Smooth muscle cell (in vitro differentiated cells): ENCODE measurements around the gene TGM6. TPM values are rescaled to one million over a fixed set of nuclear protein-coding genes. Genes with fewer than 3 reads are reported as not detected.

Experiments used
- DNase-seq: peaks from one replicate; lab custom pipeline; 2025; ENCODE audit not compliant: unreplicated experiment; lab: John Stamatoyannopoulos, UW
- H2AFZ ChIP-seq: fragments of 200-600 bp; sonication (generic); 2 replicates; pipeline ENCODE4 v1.6.0; 2016; ENCODE audit warnings: antibody characterized with exemption, low read depth, mild to moderate bottlenecking
- H3F3A ChIP-seq: fragments of 200-600 bp; sonication (generic); 2 replicates; pipeline ENCODE4 v1.6.0; 2017; ENCODE audit warnings: antibody characterized with exemption, low read depth
- H3K27ac ChIP-seq: fragments of 200-600 bp; sonication (generic); 2 replicates; pipeline ENCODE4 v1.5.1; 2016; ENCODE audit warnings: low read depth, mild to moderate bottlenecking
- H3K27me3 ChIP-seq: fragments of 200-600 bp; sonication (generic); 2 replicates; pipeline ENCODE4 v1.6.1; 2016; ENCODE audit warnings: low read depth, mild to moderate bottlenecking
- H3K36me3 ChIP-seq: fragments of 200-600 bp; sonication (generic); 2 replicates; pipeline ENCODE4 v1.5.1; 2016; ENCODE audit warnings: low read depth
- H3K4me1 ChIP-seq: fragments of 200-600 bp; sonication (generic); 2 replicates; pipeline ENCODE4 v1.5.1; 2016; ENCODE audit warnings: low read depth
- H3K4me2 ChIP-seq: fragments of 200-600 bp; sonication (generic); 2 replicates; pipeline ENCODE4 v1.6.0; 2016; ENCODE audit warnings: mild to moderate bottlenecking
- H3K4me3 ChIP-seq: fragments of 200-600 bp; sonication (generic); 2 replicates; pipeline ENCODE4 v1.5.1; 2016; ENCODE audit warnings: mild to moderate bottlenecking
- H3K79me2 ChIP-seq: fragments of 200-600 bp; sonication (generic); 2 replicates; pipeline ENCODE4 v1.6.0; 2016; ENCODE audit warnings: low read depth, mild to moderate bottlenecking
- H3K9ac ChIP-seq: fragments of 200-600 bp; sonication (generic); 2 replicates; pipeline ENCODE4 v1.6.0; 2016; ENCODE audit warnings: low read depth
- H3K9me3 ChIP-seq: fragments of 200-600 bp; sonication (generic); replicated peaks from 2 replicates; pipeline ENCODE4 v1.5.1; 2016; ENCODE audit warnings: low read depth
- H4K20me1 ChIP-seq: fragments of 200-600 bp; sonication (generic); 2 replicates; pipeline ENCODE4 v1.6.0; 2016; ENCODE audit warnings: low read depth
- CTCF ChIP-seq: fragments of 200-600 bp; sonication (generic); IDR thresholded peaks from 2 replicates; pipeline ENCODE4 v1.5.1; 2017; ENCODE audit warnings: borderline replicate concordance, mild to moderate bottlenecking, antibody characterized with exemption; ENCODE audit not compliant: insufficient read depth, poor library complexity, severe bottlenecking
- WGBS: methylation state at CpG from one replicate; pipeline ENCODE4 v1.1.7; 2016; ENCODE audit warnings: low lambda C conversion rate; 5-methylcytosine and 5-hydroxymethylcytosine counted together
- polyA plus RNA-seq: library from polyadenylated mRNA; unstranded; fragments of >200 nt; fragmentation: Nextera tagmentation; extraction: Ambion mirVana; gene quantifications from 2 replicates; pipeline ENCODE4 v1.2.1, GENCODE V29; 2016
- total RNA-seq: library from RNA; depleted of rRNA; stranded (reverse); fragments of >200 nt; gene quantifications from 2 replicates; pipeline ENCODE4 v1.2.3, GENCODE V29; 2014

The TGM6 gene
- total and polyA plus RNA-seq, 2 experiments from 2014 or later = not detected

- H3K27me3 ChIP-seq = peaks cover 13% of the 10 kb centered on the region
- no peak overlapping the region for H3K4me2 ChIP-seq
- no peak for DNase-seq
- WGBS = 90% methylated on average over 14 of the region's 14 CpGs
- no peak overlapping the region for H3K4me3 ChIP-seq
- no peaks in the 10 kb centered on the region for H4K20me1 ChIP-seq
- no peaks in the 10 kb centered on the region for H3K36me3 ChIP-seq
- H2AFZ ChIP-seq = no peak overlapping the region
- H3K79me2 ChIP-seq = no peaks in the 10 kb centered on the region
- H3F3A ChIP-seq = no peaks in the 10 kb centered on the region
- TF ChIP-seq CTCF = no peak
- H3K9me3 ChIP-seq = no peaks in the 10 kb centered on the region
- H3K4me1 ChIP-seq = no peaks in the 10 kb centered on the region
- H3K9ac ChIP-seq = no peak overlapping the region
- H3K27ac ChIP-seq = no peak overlapping the region
Observed at GRCh38 chr20:2417213-2417541, 36.5 kb downstream of the TGM6 start.

GRCh38 chr20:2418388-2418787, 37.7 kb downstream of the TGM6 start:
- no peaks in the 10 kb centered on the region for H3K79me2 ChIP-seq
- H3K27ac ChIP-seq = no peak overlapping the region
- no peaks in the 10 kb centered on the region for H3F3A ChIP-seq
- DNase-seq = no peak
- H3K4me3 ChIP-seq = no peak overlapping the region
- no peaks in the 10 kb centered on the region for H3K36me3 ChIP-seq
- no peaks in the 10 kb centered on the region for H3K4me1 ChIP-seq
- no peak overlapping the region for H3K4me2 ChIP-seq
- no peak overlapping the region for H3K9ac ChIP-seq
- no peaks in the 10 kb centered on the region for H4K20me1 ChIP-seq
- H3K9me3 ChIP-seq = no peaks in the 10 kb centered on the region
- TF ChIP-seq CTCF = no peak
- no peak overlapping the region for H2AFZ ChIP-seq
- peaks cover 4% of the 10 kb centered on the region for H3K27me3 ChIP-seq
- 60% methylated on average over 2 of the region's 2 CpGs for WGBS

GRCh38 chr20:2420510-2420909, 39.8 kb downstream of the TGM6 start:
- Histone ChIP-seq H3F3A (no peaks in the 10 kb centered on the region), H4K20me1 (no peaks in the 10 kb centered on the region), H3K9ac (no peak overlapping the region), H3K4me2 (no peak overlapping the region), H3K36me3 (no peaks in the 10 kb centered on the region), H3K79me2 (no peaks in the 10 kb centered on the region), H3K9me3 (no peaks in the 10 kb centered on the region), H2AFZ (no peak overlapping the region), H3K27me3 (no peaks in the 10 kb centered on the region), H3K27ac (no peak overlapping the region), H3K4me1 (no peaks in the 10 kb centered on the region), H3K4me3 (no peak overlapping the region)
- WGBS = 80% methylated on average over 1 of the region's 1 CpG
- DNase-seq = no peak
- no peak for TF ChIP-seq CTCF

GRCh38 chr20:2421247-2421646, 40.5 kb downstream of the TGM6 start:
- no peak overlapping the region for H3K4me3 ChIP-seq
- H3K4me2 ChIP-seq = no peak overlapping the region
- TF ChIP-seq CTCF = peak; percentile 16
- WGBS = 77% methylated on average over 5 of the region's 5 CpGs
- DNase-seq = no peak
- H3K9me3 ChIP-seq = no peaks in the 10 kb centered on the region
- H4K20me1 ChIP-seq = no peaks in the 10 kb centered on the region
- no peak overlapping the region for H3K27ac ChIP-seq
- H3F3A ChIP-seq = no peaks in the 10 kb centered on the region
- H3K4me1 ChIP-seq = no peaks in the 10 kb centered on the region
- no peaks in the 10 kb centered on the region for H3K79me2 ChIP-seq
- H3K27me3 ChIP-seq = no peaks in the 10 kb centered on the region
- H3K9ac ChIP-seq = no peak overlapping the region
- no peak overlapping the region for H2AFZ ChIP-seq
- H3K36me3 ChIP-seq = no peaks in the 10 kb centered on the region
